ENCODE data around the gene DCBLD1. TPM values are rescaled to one million over a fixed set of nuclear protein-coding genes. Genes with fewer than 3 reads are reported as not detected.

Gene DCBLD1
- total RNA-seq, 1 donor, result 3.6 TPM

GRCh38 chr6:117520603-117521395 is 38.3 kb downstream of the DCBLD1 start:
- Histone ChIP-seq H3K27me3 (ENCODE audit: insufficient read depth, low read length) (no peaks in the 10 kb centered on the region), H3K9me3 (ENCODE audit: low read depth, low read length) (no peaks in the 10 kb centered on the region)

GRCh38 chr6:117521791-117522502 is 39.5 kb downstream of the DCBLD1 start:
- H3K4me1 ChIP-seq (ENCODE audit: insufficient read depth, low read length), result no peaks in the 10 kb centered on the region
- no peaks in the 10 kb centered on the region for H3K9me3 ChIP-seq (ENCODE audit: low read depth, low read length)
- no peaks in the 10 kb centered on the region for H3K27me3 ChIP-seq (ENCODE audit: insufficient read depth, low read length)
- H3K4me3 ChIP-seq (ENCODE audit: low read length), result no peak overlapping the region

More at GRCh38 chr6:117520603-117521395, 38.3 kb downstream of the DCBLD1 start:
- no peaks in the 10 kb centered on the region for H3K4me1 ChIP-seq (ENCODE audit: insufficient read depth, low read length)
- H3K4me3 ChIP-seq (ENCODE audit: low read length), result no peak overlapping the region

GRCh38 chr6:117525607-117526006 is 43.1 kb downstream of the DCBLD1 start:
- Histone ChIP-seq H3K4me1 (ENCODE audit: insufficient read depth, low read length) (no peaks in the 10 kb centered on the region), H3K4me3 (ENCODE audit: low read length) (no peak overlapping the region), H3K27me3 (ENCODE audit: insufficient read depth, low read length) (no peaks in the 10 kb centered on the region), H3K9me3 (ENCODE audit: low read depth, low read length) (no peaks in the 10 kb centered on the region)

GRCh38 chr6:117530467-117531242 is 48.2 kb downstream of the DCBLD1 start:
- Histone ChIP-seq H3K4me3 (ENCODE audit: low read length) (no peak overlapping the region), H3K4me1 (ENCODE audit: insufficient read depth, low read length) (no peaks in the 10 kb centered on the region), H3K27me3 (ENCODE audit: insufficient read depth, low read length) (no peaks in the 10 kb centered on the region), H3K9me3 (ENCODE audit: low read depth, low read length) (no peaks in the 10 kb centered on the region)

- no peaks in the 10 kb centered on the region for H3K4me1 ChIP-seq (ENCODE audit: insufficient read depth, low read length)
- no peaks in the 10 kb centered on the region for H3K27me3 ChIP-seq (ENCODE audit: insufficient read depth, low read length)
- no peaks in the 10 kb centered on the region for H3K9me3 ChIP-seq (ENCODE audit: low read depth, low read length)
- H3K4me3 ChIP-seq (ENCODE audit: low read length), result no peak overlapping the region
Observed at GRCh38 chr6:117531346-117531745, 48.9 kb downstream of the DCBLD1 start.

GRCh38 chr6:117531809-117532725 is 49.6 kb downstream of the DCBLD1 start:
- Histone ChIP-seq H3K4me1 (ENCODE audit: insufficient read depth, low read length) (no peaks in the 10 kb centered on the region), H3K4me3 (ENCODE audit: low read length) (no peak overlapping the region), H3K27me3 (ENCODE audit: insufficient read depth, low read length) (no peaks in the 10 kb centered on the region), H3K9me3 (ENCODE audit: low read depth, low read length) (no peaks in the 10 kb centered on the region)

GRCh38 chr6:117533775-117534174 is 51.3 kb downstream of the DCBLD1 start:
- no peak overlapping the region for H3K4me3 ChIP-seq (ENCODE audit: low read length)
- H3K27me3 ChIP-seq (ENCODE audit: insufficient read depth, low read length), result no peaks in the 10 kb centered on the region
- no peaks in the 10 kb centered on the region for H3K9me3 ChIP-seq (ENCODE audit: low read depth, low read length)
- H3K4me1 ChIP-seq (ENCODE audit: insufficient read depth, low read length), result no peaks in the 10 kb centered on the region

GRCh38 chr6:117534974-117535373 is 52.5 kb downstream of the DCBLD1 start:
- no peak overlapping the region for H3K4me3 ChIP-seq (ENCODE audit: low read length)
- no peaks in the 10 kb centered on the region for H3K27me3 ChIP-seq (ENCODE audit: insufficient read depth, low read length)
- no peaks in the 10 kb centered on the region for H3K4me1 ChIP-seq (ENCODE audit: insufficient read depth, low read length)
- H3K9me3 ChIP-seq (ENCODE audit: low read depth, low read length), result no peaks in the 10 kb centered on the region

- H3K4me1 ChIP-seq (ENCODE audit: insufficient read depth, low read length), result no peaks in the 10 kb centered on the region
- no peaks in the 10 kb centered on the region for H3K9me3 ChIP-seq (ENCODE audit: low read depth, low read length)
- no peaks in the 10 kb centered on the region for H3K27me3 ChIP-seq (ENCODE audit: insufficient read depth, low read length)
- no peak overlapping the region for H3K4me3 ChIP-seq (ENCODE audit: low read length)
Observed at GRCh38 chr6:117536317-117536716, 53.8 kb downstream of the DCBLD1 start.

- Histone ChIP-seq H3K27me3 (ENCODE audit: insufficient read depth, low read length) (no peaks in the 10 kb centered on the region), H3K9me3 (ENCODE audit: low read depth, low read length) (no peaks in the 10 kb centered on the region), H3K4me1 (ENCODE audit: insufficient read depth, low read length) (no peaks in the 10 kb centered on the region), H3K4me3 (ENCODE audit: low read length) (no peak overlapping the region)
Observed at GRCh38 chr6:117538615-117539014, 56.1 kb downstream of the DCBLD1 start.

- H3K9me3 ChIP-seq (ENCODE audit: low read depth, low read length), result no peaks in the 10 kb centered on the region
- H3K4me1 ChIP-seq (ENCODE audit: insufficient read depth, low read length), result no peaks in the 10 kb centered on the region
- no peaks in the 10 kb centered on the region for H3K27me3 ChIP-seq (ENCODE audit: insufficient read depth, low read length)
- H3K4me3 ChIP-seq (ENCODE audit: low read length), result no peak overlapping the region
Observed at GRCh38 chr6:117540670-117541069, 58.2 kb downstream of the DCBLD1 start.

- H3K27me3 ChIP-seq (ENCODE audit: insufficient read depth, low read length), result no peaks in the 10 kb centered on the region
- no peaks in the 10 kb centered on the region for H3K9me3 ChIP-seq (ENCODE audit: low read depth, low read length)
- H3K4me1 ChIP-seq (ENCODE audit: insufficient read depth, low read length), result peaks cover 3% of the 10 kb centered on the region
- no peak overlapping the region for H3K4me3 ChIP-seq (ENCODE audit: low read length)
Observed at GRCh38 chr6:117542493-117542892, 60.0 kb downstream of the DCBLD1 start.

- H3K27me3 ChIP-seq (ENCODE audit: insufficient read depth, low read length), result no peaks in the 10 kb centered on the region
- no peak overlapping the region for H3K4me3 ChIP-seq (ENCODE audit: low read length)
- H3K9me3 ChIP-seq (ENCODE audit: low read depth, low read length), result no peaks in the 10 kb centered on the region
- peaks cover 23% of the 10 kb centered on the region for H3K4me1 ChIP-seq (ENCODE audit: insufficient read depth, low read length)
Observed at GRCh38 chr6:117544716-117545115, 62.2 kb downstream of the DCBLD1 start.

- Histone ChIP-seq H3K4me3 (ENCODE audit: low read length) (no peak overlapping the region), H3K4me1 (ENCODE audit: insufficient read depth, low read length) (peaks cover 24% of the 10 kb centered on the region), H3K27me3 (ENCODE audit: insufficient read depth, low read length) (no peaks in the 10 kb centered on the region), H3K9me3 (ENCODE audit: low read depth, low read length) (no peaks in the 10 kb centered on the region)
Observed at GRCh38 chr6:117545161-117545595, 62.7 kb downstream of the DCBLD1 start.
